G401 (cell line): ENCODE measurements around the gene LYZL1. TPM values are rescaled to one million over a fixed set of nuclear protein-coding genes. Genes with fewer than 3 reads are reported as not detected.
"Not testable (repeated sequence)": the region's sequence is repeated elsewhere in the genome, so short reads cannot be mapped to it uniquely, and the experiment has no call there.

Experiments
- DNase-seq: peaks from one replicate; pipeline ENCODE4 v3.0.0-alpha.2; 2015; ENCODE audit warnings: low spot score
- in situ Hi-C: cut with HindIII; loops from 2 replicates; pipeline ENCODE4 v1.10.0; 2016; ENCODE audit warnings: low sequenced_read_pairs, mixed read lengths
- total RNA-seq: library from RNA; depleted of rRNA; stranded (reverse); fragments of >200 nt; shearing (Covaris generic); gene quantifications from 2 replicates; pipeline ENCODE4 v1.2.3, GENCODE V29; 2014; rRNA removed

Gene LYZL1
- total RNA-seq = not detected in 2 replicates

DNA sequence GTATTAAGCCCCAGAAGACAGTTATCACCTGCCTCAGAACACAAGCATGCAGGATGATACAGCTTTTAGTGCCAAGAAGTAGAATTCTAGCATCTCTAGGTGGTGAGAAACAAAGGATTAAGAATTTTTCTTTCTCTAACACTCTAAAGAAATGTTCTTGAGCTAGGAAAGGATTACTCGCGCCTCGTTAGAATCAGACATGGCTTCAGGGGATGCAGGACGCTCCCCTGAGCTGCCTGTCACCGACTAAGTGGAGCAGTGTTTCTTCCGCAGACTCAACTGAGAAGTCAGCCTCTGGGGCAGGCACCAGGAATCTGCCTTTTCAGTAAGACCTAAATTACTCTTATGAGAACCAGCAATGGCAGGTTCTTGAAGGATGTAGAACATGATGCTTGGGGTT lies at the start of gene LYZL1:
Gene LYZL1, plus strand, starts transcription at position 165 of the 400 bp plus-strand sequence. CDS start 2,798 bp downstream, outside the sequence.
- in situ Hi-C loops, DNase-seq: not testable (repeated sequence)

DNA sequence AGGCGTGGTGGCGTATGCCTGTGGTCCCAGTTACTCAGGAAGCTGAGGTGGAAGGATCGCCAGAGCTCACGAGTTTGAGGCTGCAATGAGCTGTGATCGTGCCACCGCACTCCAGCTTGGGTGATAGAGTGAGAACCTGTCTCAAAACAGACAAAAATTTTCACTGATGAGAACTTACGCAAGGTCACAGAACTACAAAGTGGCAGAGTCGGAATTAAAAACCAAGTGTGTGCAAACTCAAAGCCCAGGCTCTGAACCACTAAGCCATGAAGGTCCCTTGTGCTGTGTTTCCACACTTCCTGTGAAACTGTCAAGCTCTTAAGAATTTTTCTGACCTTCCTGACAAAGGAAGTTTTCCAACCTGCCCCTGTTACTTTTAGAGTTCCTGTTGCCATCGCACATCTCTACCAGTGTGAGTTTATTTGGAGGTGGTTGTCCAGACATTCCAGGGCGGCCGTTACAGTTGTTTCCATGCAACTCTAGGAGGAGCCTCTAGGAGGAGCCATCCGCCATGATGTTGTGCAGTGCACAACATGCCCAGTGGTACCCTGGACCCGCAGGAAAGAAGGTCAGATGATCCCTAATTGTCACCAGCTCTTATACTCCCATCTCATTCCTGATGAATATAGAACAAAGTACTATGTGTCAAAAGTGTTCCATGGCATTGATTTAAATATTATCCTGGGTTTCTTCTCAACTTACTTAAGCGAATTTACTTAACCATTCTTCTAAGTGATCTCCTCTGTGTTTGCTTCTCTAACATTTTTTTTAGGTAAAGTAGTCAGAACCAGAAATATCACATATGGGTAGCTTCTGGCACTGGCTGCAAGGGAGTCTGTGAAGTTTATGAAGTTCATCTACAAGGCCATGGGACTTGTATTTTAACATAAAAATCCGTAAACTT lies 49.0 kb upstream of the LYZL1 start:
- in situ Hi-C loops = no loop called here
- DNase-seq = peak; percentile 22

DNA sequence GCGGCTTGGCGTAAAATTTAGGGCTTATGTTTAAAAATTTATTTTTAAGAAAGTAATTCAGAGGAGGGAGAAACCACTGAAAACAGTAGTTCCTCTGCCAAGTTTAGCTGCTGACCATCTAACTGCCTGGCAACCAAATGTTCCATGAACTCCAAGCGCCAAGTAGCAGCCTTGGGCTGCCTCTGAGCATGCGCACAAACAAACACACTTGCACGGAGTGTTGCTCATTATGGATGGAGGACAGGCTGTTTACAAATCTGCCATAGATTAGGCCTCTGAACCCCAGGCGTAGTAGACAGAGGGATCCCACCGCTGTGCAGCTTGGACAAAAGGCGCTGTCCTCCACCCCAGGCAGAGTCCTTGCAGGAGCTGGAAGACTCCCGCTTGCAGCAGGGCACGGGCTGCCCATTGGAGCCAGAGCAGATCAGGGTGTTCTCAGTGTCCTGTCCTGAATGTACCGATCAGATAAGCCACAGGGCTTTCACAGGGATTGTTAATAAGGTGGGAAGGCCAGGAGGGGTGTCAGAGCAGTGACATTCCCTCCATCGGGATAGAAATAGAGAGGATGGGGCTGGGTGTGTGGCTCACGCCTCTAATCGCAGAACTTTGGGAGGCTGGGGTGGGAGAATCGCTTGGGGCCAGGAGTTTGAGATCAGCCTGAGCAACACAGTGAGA lies 47.7 kb upstream of the LYZL1 start:
- DNase-seq = peak; percentile 24
- in situ Hi-C loops = no loop called here

DNA sequence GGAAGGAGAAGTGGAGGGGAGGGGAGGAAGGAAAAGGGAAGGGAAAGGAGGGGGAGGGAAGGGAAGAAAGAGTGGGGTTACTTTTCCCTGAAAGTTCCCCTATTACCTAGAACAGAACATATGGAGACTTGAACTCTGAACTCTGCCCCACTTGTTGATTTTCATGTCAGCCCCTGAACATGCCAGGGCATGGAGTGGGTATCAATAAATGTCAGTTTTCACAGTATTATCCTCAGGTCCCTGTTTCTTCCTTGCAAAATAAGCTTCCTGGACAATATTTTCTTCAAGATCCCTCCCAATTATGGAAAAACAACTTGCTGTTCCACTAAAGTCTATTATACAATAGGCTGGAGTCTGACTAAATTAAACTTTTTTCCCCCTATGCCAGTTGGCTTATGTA lies 46.9 kb upstream of the LYZL1 start:
- no peak for DNase-seq
- in situ Hi-C loops = no loop called here

DNA sequence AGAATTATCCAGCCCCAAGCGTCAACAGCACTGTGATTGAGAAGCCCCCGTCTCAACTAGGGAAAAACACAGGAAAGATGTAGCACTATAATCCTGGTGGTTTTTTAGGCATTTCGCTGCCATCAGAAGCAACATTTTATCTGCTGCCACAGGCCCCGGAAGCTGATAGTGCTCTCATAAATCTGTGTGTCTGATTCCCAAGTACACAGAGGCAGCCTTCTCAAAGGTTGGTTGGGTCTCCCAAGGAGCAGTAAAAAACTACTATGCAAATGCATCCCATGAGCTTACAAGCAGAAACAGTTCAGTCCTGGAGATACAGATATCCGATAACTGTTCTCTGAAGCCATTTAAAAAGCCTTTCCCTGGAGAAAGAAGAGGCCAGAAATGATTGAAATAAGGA lies 45.8 kb upstream of the LYZL1 start:
- no peak for DNase-seq
- in situ Hi-C loops = no loop called here

DNA sequence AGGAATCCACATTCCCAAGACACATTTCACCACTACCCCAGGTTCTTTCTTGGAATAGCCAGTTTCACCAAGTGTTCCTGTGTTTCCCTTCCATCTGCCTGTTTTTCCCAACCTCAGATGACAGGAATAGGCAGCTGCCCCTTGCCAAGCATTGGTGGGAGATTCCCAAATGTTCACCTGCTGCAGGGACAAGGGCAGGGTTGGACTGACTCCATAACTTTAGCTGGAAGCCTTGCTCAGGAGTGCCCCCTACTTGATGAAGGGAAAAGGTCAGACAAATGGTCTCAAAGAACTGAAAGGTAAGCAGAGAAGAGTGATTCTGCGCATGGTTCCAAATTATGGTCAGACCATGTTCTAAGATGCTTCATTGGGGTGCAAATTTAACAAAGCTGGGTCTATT lies 45.1 kb upstream of the LYZL1 start:
- DNase-seq = no peak

DNA sequence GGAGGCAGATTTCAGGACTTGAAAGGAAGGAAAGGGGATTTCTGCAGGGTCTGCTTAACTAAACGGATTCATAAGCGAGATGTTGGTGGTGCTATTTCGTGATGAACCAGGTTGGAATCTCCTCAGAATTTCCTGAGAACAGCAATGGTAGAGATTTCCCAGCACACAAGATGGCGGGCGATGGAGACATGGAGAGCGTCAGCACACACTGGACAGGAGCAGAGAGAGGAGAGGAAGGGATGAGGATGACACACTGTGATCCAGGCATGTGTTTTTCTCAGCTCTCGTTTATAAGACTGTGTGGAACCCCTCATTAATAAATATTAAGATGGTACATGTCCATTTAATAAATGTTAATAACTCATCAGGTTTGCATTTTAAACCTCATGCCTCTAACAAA lies 43.9 kb upstream of the LYZL1 start:
- no peak for DNase-seq
- in situ Hi-C loops = no loop called here

More for the DNA sequence above, 45.1 kb upstream of the LYZL1 start:
- in situ Hi-C loops = no loop called here

DNA sequence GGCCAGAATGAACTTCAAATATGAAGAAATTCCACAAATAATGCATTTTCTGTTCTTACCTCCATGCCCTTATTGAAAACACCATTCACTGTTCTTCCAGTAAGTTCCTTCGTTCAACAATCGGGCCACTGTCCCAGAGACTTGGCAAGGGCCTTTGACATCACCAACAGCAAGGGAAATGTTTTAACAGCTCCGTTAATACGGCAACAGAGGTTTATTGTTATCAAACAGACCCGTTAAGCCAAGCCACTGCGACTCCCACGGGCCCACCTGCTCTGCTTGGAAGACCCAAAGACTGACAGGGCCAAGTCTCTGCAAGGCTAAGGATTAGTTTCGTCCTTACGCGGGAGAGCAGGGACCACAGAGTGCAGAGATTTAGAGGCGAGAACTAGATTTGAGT lies 43.4 kb upstream of the LYZL1 start:
- in situ Hi-C loops = no loop called here
- DNase-seq = peak; percentile 22

DNA sequence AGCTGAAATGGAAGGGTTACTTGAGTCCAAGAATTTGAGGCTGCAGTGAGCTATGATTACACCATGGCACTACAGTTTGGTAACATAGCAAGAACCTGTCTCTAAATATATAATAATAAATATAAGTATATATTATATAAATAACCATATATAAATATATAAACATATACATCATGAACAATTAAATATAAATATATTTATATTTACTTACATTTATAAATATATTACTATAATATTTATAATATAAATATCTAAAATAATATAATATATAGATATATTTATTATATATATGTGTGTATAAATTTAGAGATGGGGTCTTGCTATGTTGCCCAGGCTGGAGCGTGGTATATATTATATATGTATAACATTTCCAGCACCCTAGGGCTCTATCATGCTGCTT lies 42.4 kb upstream of the LYZL1 start:
- in situ Hi-C loops = no loop called here

DNA sequence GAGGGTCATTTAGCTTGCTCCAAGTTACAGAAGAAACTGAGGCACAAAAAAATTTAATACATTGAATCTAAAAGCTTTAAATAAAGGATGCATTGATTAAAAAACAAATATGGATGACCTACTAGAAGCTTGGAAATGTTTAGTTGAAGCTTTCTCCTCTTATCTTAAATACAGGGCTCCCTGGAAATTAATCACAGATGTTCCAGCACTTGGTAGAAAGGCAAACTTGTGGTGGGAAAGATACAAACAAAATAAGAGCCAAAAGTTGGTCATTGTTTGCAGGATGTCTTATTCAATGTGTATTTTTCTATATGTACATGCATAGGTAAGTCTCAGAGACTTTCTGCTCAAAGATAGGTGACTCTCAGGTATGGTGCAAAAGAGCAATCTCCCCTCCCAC lies 40.7 kb upstream of the LYZL1 start:
- no peak for DNase-seq
- in situ Hi-C loops = no loop called here

More for the DNA sequence above, 42.4 kb upstream of the LYZL1 start:
- no peak for DNase-seq

DNA sequence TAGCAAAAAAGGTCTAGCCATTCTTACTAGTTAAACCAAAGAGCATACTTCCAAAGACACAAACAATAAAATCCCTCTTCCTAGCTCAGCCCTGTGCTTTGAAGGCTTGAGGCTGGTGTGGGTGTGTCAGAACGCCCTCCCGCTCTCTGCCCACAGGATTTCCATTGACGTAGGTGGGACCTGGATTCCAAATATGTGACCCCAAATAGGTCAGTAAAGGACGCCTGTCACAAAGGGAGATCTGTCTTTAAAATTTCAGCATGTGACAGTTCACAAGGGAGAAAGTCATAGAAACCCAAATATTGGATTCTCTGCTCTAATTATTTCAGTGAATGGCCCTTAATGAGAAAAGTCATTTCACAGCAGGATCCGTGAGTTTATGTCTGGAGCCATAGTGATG lies 39.9 kb upstream of the LYZL1 start:
- no peak for DNase-seq
- in situ Hi-C loops = no loop called here

DNA sequence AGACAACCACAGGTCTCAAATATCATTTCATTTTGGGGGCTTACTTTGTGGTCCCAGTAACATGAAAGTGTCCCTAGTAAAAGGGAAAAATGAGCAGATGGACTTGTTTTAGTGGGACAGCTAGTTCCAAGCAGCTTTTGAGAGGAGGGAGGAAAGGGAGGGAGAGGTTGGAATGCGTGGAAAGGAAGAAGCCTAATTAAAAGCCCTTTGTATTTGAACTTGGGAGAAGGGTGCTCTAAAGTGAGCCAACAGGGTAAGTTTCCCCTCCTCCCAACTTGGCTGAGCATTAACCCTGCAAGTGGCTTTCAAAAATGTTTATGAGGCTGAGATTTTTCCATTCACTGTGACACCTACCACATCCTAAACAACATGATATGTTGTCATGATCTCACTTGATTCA lies 38.8 kb upstream of the LYZL1 start:
- DNase-seq = no peak
- in situ Hi-C loops = no loop called here

DNA sequence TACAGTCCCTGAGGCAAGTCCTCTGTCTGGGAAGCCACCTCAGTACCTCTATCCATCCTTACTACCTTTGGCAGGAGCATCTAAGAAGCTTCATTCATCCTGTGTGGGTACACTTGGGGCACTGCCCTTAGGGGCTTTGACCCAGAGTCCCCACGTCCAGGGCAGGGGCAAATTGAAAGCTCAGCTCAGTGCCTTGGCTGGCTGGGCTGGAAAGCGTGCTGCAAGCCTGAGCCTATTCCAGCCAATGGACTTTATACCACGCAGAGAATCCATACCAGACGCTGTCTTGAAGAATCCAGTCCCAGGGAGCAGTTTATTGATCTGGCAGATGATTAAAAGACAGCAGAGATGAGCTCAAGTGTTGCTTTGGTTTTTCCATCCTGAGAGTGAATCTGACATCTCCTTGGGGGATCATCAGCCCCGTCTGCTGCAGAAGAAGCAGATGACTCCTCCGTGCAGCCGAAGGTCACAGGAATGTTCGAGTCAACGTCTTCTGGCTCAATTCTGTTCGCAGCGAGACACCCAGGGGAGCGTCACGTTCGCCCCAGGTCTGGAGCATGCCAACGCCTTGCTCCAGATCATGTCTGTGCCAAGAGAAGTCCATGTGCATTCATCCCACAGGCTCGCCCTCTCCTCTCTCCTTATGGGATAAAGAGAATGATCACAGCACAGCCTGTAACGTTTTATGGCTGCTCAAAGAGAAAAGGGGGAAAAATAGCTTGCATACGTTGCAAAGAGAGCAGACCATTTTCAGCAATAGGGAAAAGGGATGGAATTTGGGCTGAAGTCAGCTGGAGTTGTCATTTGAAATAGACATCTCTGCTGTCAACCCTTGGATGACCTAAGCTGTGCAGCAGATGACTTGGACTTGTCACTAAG lies 35.8 kb upstream of the LYZL1 start:
- in situ Hi-C loops = no loop called here
- DNase-seq = no peak

DNA sequence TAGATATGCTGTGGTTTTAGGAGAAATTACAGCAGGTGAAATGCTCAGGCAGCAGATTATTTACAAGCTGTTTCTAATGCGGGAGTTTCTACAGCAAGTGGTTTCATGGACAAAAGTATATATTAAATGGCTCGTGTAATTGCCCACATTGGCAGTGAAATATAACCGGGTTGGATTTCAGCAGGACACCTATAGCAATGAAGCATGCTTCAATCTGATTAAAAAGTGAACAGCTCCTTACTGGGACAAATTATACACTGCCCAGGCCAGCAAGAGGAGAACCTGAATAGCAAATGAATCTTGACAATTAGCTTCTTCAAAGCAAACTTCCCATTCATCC lies 35.2 kb upstream of the LYZL1 start:
- in situ Hi-C loops = no loop called here
- DNase-seq = no peak

DNA sequence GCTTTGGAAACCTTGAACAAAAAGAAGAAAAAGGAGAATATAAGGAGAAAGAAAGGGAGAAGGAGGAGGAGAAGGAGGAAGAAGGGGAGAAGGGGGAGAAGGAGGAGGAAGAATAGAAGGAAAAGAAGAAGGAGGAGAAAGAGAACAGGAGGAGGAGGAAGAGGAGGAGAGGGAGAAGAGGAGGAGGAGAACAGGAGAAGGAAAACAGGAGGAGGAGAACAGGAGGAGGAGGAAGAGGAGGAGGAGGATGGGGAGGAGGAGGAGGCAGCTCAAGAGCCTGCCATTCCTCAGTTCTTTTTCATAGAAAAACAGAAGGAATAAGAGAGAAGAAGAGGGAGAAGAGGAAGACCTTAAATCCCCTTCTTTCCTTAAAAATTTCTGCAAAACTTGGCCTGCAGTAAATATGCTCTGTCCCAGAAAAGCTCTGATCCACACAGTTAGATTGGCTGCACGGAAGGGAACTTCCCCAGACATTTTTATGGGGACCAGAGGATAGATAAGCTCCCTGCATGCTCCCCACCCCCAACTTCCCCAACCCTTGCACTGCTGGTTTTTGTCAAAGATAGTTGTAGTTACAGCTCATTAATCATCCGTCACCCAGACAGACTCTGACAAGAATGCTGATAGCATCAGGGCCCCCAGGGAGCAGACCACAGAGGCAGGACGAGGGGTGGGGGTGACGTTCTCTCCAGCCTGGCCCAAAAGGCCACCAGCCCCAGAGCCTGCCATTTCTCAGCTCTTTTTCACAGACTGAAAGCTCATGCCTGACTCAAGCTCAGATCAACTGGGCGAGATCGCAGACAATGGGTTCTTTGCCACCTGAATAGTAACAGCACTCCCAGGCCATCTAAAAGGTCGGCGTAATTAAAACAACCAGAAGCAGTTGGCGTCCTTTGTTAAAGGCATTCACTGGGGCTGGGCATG lies 34.5 kb upstream of the LYZL1 start:
- in situ Hi-C loops = no loop called here
- DNase-seq = no peak

DNA sequence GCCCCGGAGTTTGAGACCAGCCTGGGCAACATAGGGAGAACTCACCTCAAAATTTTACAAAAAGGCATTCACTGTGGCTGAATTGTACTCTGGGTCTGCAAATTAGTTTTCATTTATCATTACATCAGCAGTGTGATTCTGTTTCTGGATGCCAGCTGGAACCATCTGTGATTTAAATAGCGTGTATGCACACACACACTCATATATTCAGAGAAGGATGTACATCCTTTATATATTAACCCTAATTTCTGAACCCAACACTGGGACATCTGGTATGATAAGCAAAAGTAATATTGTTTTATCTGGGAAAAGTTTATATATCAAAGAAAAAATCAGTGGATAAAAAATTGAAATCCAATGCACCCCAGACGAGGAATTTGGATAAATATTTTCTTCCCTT lies 33.8 kb upstream of the LYZL1 start:
- in situ Hi-C loops = no loop called here
- no peak for DNase-seq

DNA sequence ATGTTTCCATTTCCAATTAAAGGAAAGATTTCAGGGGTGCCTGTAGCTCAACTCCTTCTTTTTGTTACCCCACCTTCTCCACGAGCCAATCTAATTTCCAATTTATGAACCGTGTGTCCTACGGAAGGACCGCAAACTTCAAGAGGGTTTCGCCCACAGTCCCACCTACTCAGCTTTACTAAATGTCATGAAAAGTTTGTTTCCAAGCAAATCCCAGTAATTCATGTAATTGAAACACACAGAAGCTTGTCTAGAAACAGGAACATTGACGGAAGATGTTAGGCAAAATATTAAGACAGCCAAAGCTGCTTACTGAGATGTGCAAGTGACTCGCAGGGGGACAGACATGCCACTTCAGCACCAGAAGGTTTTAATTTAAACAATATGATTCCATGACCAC lies 32.9 kb upstream of the LYZL1 start:
- no peak for DNase-seq
- in situ Hi-C loops = no loop called here

DNA sequence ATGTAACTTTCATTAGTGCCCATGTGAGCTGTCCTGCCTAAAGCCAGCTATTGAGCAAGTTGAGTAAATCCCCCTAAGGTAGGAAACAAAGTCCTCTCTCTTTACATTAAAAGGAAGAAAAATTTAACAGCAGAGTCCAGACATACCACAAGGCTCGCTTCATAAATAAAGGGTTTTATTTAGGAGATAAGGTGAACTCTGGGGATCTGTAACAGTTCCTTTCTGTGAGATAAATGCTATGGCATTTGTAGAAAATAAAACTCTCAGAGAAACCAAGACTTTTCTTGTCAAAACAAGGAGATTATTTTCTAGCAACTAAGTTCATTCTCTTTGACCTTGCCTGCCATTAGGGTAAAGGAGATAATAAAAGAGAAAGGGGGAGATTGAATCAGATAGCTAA lies 32.3 kb upstream of the LYZL1 start:
- DNase-seq = no peak
- in situ Hi-C loops = no loop called here
